ENCODE results near the gene CTTNBP2NL.
"Not testable (repeated sequence)": the region's sequence is repeated elsewhere in the genome, so short reads cannot be mapped to it uniquely, and the experiment has no call there.

Gene CTTNBP2NL

DNA sequence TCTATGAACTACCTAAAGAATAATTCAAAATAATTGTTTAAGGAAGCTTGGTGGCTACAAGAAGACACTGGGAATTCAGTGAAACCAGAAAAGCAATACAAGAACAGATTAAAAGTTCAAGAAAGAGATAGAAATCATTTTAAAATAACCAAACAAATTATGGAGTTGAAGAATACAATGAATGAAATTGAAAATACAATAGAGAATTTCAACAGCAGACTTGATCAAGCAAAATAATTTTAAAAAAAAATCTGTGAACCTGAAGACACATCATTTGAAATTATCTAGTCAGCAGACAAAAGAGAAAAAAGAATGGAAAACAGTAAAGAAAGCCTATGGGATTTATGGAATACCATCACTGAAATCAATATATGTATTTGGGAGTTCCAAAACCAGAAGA is 81.5 kb downstream of the CTTNBP2NL start:
- no peak for DNase-seq (ENCODE audit: low read depth)

DNA sequence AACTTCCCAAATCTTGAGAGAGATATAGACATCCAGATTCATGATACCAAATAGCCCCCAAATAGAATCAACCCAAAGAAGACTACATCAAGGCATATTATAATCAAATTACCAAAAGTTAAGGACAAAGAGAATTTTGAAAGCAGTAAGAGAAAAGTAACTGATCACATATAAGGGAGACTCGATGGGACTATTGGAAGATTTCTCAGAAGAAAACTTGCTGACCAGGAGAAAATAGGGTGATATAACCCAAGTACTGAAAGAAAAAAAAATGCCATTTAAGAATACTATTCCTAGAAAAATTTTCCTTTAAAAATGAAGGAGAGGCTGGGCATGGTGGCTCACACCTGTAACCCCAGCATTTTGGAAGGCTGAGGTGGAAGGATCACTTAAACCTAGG is 82.3 kb downstream of the CTTNBP2NL start:
- no peak for DNase-seq (ENCODE audit: low read depth)
- H3K4me3 ChIP-seq (ENCODE audit: low read depth, low read length), result no peak overlapping the region
- TF ChIP-seq, protein P1, sequence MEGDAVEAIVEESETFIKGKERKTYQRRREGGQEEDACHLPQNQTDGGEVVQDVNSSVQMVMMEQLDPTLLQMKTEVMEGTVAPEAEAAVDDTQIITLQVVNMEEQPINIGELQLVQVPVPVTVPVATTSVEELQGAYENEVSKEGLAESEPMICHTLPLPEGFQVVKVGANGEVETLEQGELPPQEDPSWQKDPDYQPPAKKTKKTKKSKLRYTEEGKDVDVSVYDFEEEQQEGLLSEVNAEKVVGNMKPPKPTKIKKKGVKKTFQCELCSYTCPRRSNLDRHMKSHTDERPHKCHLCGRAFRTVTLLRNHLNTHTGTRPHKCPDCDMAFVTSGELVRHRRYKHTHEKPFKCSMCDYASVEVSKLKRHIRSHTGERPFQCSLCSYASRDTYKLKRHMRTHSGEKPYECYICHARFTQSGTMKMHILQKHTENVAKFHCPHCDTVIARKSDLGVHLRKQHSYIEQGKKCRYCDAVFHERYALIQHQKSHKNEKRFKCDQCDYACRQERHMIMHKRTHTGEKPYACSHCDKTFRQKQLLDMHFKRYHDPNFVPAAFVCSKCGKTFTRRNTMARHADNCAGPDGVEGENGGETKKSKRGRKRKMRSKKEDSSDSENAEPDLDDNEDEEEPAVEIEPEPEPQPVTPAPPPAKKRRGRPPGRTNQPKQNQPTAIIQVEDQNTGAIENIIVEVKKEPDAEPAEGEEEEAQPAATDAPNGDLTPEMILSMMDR (IDR thresholded peaks at IDR 0.05; ENCODE audit: insufficient read depth, low read depth, low read length, missing control alignments), result no peak

More for the DNA sequence above, 81.5 kb downstream of the CTTNBP2NL start:
- TF ChIP-seq, protein P1 (IDR thresholded peaks at IDR 0.05; ENCODE audit: insufficient read depth, low read depth, low read length, missing control alignments), result no peak
- H3K4me3 ChIP-seq (ENCODE audit: low read depth, low read length), result no peak overlapping the region

DNA sequence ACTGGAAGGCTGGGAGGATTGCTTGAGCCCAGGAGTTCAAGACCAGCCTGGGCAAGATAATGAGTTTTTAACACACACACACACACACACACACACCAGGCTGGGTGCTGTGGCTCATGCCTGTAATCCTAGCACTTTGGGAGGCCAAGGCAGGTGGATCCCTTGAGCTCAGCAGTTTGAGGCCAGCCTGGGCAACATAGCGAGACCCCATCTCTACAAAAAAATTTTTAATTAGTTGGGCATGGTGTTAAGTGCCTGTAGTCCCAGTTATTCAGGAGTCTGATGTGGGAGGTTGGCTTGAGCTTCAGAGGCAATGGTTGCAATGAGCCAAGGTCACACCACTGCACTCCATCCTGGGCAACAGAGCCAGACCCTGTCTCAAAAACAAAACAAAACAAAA is 90.0 kb downstream of the CTTNBP2NL start:
- H3K4me3 ChIP-seq (ENCODE audit: low read depth, low read length); DNase-seq (ENCODE audit: low read depth): not testable (repeated sequence)

DNA sequence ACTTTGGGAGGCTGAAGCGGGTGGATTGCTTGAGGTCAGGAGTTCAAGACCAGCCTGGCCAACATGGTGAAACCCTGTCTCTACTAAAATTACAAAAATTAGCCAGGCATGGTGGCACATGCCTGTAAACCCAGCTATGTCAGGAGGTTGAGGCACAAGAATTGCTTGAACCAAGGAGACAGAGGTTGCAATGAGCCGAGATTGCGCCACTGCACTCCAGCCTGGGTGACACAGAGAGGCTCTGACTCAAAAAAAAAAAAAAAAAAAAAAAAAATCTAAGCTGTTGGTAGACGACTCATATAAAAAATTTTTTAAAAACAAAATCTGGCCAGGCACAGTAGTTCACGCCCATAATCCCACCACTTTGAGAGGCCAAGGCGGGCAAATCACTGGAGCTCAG is 91.7 kb downstream of the CTTNBP2NL start:
- not testable (repeated sequence) for DNase-seq (ENCODE audit: low read depth); H3K4me3 ChIP-seq (ENCODE audit: low read depth, low read length)

DNA sequence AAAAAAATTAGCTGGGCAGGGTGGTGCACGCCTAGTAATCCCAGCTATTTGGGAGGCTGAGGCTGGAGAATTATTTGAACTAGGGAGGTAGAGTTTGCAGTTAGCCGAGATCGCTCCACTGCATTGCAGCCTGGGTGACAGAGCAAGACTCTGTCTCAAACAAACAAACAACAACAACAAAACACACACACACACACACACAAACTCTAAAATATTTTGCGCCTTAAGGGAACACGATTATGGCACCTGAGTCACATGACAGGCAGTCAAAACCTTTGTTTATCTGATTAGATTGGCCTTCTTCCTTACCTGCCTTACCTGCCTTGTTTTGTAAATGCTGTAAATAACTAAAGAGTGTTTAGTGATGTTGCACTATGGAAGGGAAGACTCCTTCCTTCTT is 92.1 kb downstream of the CTTNBP2NL start:
- DNase-seq (ENCODE audit: low read depth), result no peak
- TF ChIP-seq, protein P1 (IDR thresholded peaks at IDR 0.05; ENCODE audit: insufficient read depth, low read depth, low read length, missing control alignments), result no peak
- H3K4me3 ChIP-seq (ENCODE audit: low read depth, low read length), result no peak overlapping the region

DNA sequence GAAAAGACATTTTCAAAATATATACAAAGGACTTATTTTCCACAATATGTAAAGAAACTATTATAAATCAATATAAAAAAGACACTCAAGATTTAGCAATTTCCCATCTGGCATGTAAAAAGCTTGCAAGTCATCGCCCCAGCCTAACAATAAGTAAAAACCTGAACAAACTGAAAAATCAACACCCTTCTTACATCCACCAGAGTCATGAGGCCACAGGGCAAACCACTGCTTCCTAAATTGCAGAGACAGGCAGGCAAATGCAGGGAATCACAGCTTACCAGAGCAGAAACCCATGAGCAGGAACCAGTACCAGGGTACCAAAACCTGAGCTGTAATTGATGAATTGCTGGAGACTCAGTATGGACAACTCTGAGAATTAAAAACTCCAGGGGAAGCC is 96.1 kb downstream of the CTTNBP2NL start:
- H3K4me3 ChIP-seq (ENCODE audit: low read depth, low read length), result no peak overlapping the region
- TF ChIP-seq, protein P1 (IDR thresholded peaks at IDR 0.05; ENCODE audit: insufficient read depth, low read depth, low read length, missing control alignments), result no peak
- DNase-seq (ENCODE audit: low read depth), result no peak

DNA sequence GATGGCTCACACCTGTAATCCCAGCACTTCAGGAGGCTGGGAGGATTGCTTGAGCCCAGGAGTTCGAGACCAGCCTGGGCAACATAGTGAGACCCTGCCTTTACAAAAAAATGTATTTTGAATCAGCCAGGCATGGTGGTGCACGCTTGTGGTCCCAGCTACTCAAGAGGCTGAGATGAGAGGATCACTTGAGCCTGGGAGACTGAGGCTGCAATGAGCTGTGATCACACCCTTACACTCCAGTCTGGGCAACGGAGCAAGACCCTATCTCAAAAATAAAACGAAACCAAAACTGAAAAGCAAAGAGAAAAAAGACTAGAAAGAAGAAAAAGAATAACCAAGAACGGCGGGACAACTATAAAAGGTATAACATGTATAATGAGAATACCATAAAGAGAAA is 97.3 kb downstream of the CTTNBP2NL start:
- TF ChIP-seq, protein P1 (IDR thresholded peaks at IDR 0.05; ENCODE audit: insufficient read depth, low read depth, low read length, missing control alignments), result no peak

DNA sequence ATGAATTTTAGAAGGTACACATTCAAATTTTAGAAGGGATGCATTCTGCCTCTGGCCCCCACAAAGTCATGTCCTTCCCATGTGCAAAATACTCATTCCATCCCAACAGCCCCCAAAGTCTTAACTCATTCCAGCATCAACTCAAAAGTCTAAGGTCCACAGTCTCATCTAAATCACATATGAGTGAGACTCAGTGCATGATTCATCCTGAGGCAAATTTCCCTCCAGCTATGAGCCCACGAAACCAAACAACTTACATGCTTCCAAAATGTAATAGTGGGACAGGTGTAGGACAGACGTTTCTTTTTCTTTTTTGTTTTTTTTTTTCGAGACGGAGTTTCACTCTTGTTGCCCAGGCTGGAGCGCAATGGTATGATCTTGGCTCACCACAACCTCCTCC is 100.3 kb downstream of the CTTNBP2NL start:
- TF ChIP-seq, protein P1 (IDR thresholded peaks at IDR 0.05; ENCODE audit: insufficient read depth, low read depth, low read length, missing control alignments), result no peak
- DNase-seq (ENCODE audit: low read depth), result no peak
- H3K4me3 ChIP-seq (ENCODE audit: low read depth, low read length), result no peak overlapping the region

More for the DNA sequence above, 97.3 kb downstream of the CTTNBP2NL start:
- no peak overlapping the region for H3K4me3 ChIP-seq (ENCODE audit: low read depth, low read length)
- DNase-seq (ENCODE audit: low read depth), result no peak

Measured in GM12865 (cell line).